Parathyroid adenoma (tissue), 2 donors: Measurements from ENCODE around the gene PPM1H.

Source experiments
- H2AFZ ChIP-seq: fragments of 300-600 bp; sonication (generic); one replicate; pipeline ENCODE4 v1.7.0; 2017; ENCODE audit warnings: antibody characterized with exemption, mild to moderate bottlenecking
- H3K27ac ChIP-seq: fragments of 300-600 bp; sonication (generic); one replicate; pipeline ENCODE4 v1.7.0; 2017
- H3K27me3 ChIP-seq: fragments of 300-600 bp; sonication (generic); one replicate; pipeline ENCODE4 v1.7.0; 2017; ENCODE audit warnings: low read length; ENCODE audit not compliant: control insufficient read depth, insufficient read depth
- H3K36me3 ChIP-seq: fragments of 300-600 bp; sonication (generic); one replicate; pipeline ENCODE4 v1.7.0; 2017; ENCODE audit warnings: low read length; ENCODE audit not compliant: control insufficient read depth, insufficient read depth
- H3K4me1 ChIP-seq: fragments of 300-600 bp; sonication (generic); one replicate; pipeline ENCODE4 v1.7.0; 2017; ENCODE audit warnings: control low read depth
- H3K4me2 ChIP-seq: fragments of 300-600 bp; sonication (generic); one replicate; pipeline ENCODE4 v1.7.0; 2017; ENCODE audit warnings: low read length
- H3K4me3 ChIP-seq: fragments of 300-600 bp; sonication (generic); one replicate; pipeline ENCODE4 v1.7.0; 2017; ENCODE audit warnings: low read depth, low read length
- H3K79me2 ChIP-seq: fragments of 300-600 bp; sonication (generic); one replicate; pipeline ENCODE4 v1.7.0; 2017; ENCODE audit warnings: control low read depth
- H3K9ac ChIP-seq: fragments of 300-600 bp; sonication (generic); one replicate; pipeline ENCODE4 v1.7.0; 2017; ENCODE audit warnings: mild to moderate bottlenecking
- H3K9me3 ChIP-seq: fragments of 300-600 bp; sonication (generic); one replicate; pipeline ENCODE4 v1.7.0; 2017; ENCODE audit warnings: low read length; ENCODE audit not compliant: control insufficient read depth
- CTCF ChIP-seq: fragments of 300-600 bp; sonication (generic); IDR thresholded peaks from one replicate; pipeline ENCODE4 v1.7.0; 2017; ENCODE audit warnings: antibody characterized with exemption, mild to moderate bottlenecking
- donor health status: primary hyperparathyroidism.

PPM1H gene

DNA sequence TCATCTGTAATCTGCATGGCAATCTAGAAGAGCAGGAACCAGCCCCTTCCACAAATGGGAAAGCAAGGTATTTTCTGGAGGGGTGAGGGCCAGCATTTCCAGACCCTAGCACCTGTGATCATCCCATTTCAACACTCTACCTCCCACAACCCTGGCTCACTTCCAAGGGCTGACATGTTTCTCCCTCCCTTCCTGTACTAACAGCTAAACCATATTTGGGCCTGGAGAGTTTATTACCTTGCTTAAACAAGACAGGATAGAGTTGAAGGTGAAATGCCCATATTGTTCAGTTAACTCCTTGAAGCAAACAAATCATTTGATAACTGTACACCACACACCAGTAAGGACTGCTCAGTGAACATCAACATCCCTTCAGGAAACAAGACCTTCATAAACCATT lies 158.4 kb downstream of the PPM1H start:
- Histone ChIP-seq H3K4me2 (no peak overlapping the region), H3K27ac (no peak overlapping the region), H3K4me3 (no peak overlapping the region), H3K9ac (no peak overlapping the region), H3K4me1 (peaks cover 9% of the 10 kb centered on the region), H2AFZ (no peak overlapping the region), H3K79me2 (peaks cover 18% of the 10 kb centered on the region), H3K9me3 (no peaks in the 10 kb centered on the region), H3K36me3 (no peaks in the 10 kb centered on the region), H3K27me3 (no peaks in the 10 kb centered on the region)
- no peak for TF ChIP-seq CTCF

DNA sequence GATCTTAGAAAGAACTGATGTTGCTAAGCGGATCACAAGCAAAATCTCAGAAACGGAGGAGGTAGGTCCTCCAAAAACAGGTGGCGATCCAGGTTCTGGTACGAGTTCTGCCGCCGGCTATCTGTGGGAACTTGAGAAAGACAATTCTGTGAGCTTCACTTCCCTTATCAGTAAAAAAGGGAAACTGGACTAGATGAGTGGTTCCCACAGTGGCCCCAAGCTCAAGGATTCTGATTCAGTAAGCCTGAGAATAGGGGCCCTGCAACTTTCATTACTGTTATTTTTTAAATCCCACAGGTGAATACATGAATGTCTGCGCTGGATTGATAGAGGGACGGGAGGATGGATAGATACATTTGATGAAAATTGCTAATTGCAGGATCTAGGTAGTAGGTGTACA lies 160.2 kb downstream of the PPM1H start:
- H3K4me1 ChIP-seq: peaks cover 9% of the 10 kb centered on the region
- no peaks in the 10 kb centered on the region for H3K27me3 ChIP-seq
- no peaks in the 10 kb centered on the region for H3K36me3 ChIP-seq
- no peak overlapping the region for H3K27ac ChIP-seq
- H3K4me2 ChIP-seq: no peak overlapping the region
- peaks cover 17% of the 10 kb centered on the region for H3K79me2 ChIP-seq
- H3K4me3 ChIP-seq: no peak overlapping the region
- no peak overlapping the region for H2AFZ ChIP-seq
- H3K9ac ChIP-seq: no peak overlapping the region
- TF ChIP-seq CTCF: no peak
- H3K9me3 ChIP-seq: no peaks in the 10 kb centered on the region

- H3K4me1 ChIP-seq: peaks cover 3% of the 10 kb centered on the region
- H3K27me3 ChIP-seq: no peaks in the 10 kb centered on the region
- H3K9ac ChIP-seq: no peak overlapping the region
- no peaks in the 10 kb centered on the region for H3K36me3 ChIP-seq
- H3K9me3 ChIP-seq: no peaks in the 10 kb centered on the region
- H3K27ac ChIP-seq: no peak overlapping the region
- TF ChIP-seq CTCF: no peak
- H2AFZ ChIP-seq: no peak overlapping the region
- no peak overlapping the region for H3K4me3 ChIP-seq
- peaks cover 27% of the 10 kb centered on the region for H3K79me2 ChIP-seq
- H3K4me2 ChIP-seq: no peak overlapping the region
Observed at GRCh38 chr12:62772416-62772955, 162.5 kb downstream of the PPM1H start.

DNA sequence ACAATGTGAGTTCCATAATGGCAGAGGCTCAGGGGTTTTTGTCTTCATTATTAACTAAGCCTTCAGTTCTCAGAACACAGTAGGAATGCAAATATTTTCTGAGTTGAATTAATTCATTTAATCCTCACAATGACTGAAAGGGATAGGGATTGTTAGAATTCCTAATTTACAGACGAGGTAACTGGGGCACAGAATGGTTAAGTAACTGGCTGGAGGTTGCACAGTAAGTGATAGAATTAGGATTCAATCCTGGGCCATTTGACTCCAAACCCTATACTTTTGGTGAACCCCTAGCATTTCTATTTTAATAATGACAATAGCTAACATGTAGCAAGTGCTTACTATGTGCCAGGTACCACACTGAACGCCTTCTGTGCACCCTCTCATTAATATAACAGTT lies 163.1 kb downstream of the PPM1H start:
- H3K4me1 ChIP-seq: no peaks in the 10 kb centered on the region
- H3K36me3 ChIP-seq: no peaks in the 10 kb centered on the region
- no peak overlapping the region for H2AFZ ChIP-seq
- H3K9ac ChIP-seq: no peak overlapping the region
- no peak for TF ChIP-seq CTCF
- no peaks in the 10 kb centered on the region for H3K9me3 ChIP-seq
- H3K4me2 ChIP-seq: no peak overlapping the region
- peaks cover 30% of the 10 kb centered on the region for H3K79me2 ChIP-seq
- H3K4me3 ChIP-seq: no peak overlapping the region
- no peak overlapping the region for H3K27ac ChIP-seq
- H3K27me3 ChIP-seq: no peaks in the 10 kb centered on the region

- no peak overlapping the region for H3K9ac ChIP-seq
- no peaks in the 10 kb centered on the region for H3K9me3 ChIP-seq
- TF ChIP-seq CTCF: no peak
- H3K4me1 ChIP-seq: no peaks in the 10 kb centered on the region
- H3K4me2 ChIP-seq: no peak overlapping the region
- no peaks in the 10 kb centered on the region for H3K27me3 ChIP-seq
- H3K4me3 ChIP-seq: no peak overlapping the region
- H3K27ac ChIP-seq: no peak overlapping the region
- peaks cover 33% of the 10 kb centered on the region for H3K79me2 ChIP-seq
- H2AFZ ChIP-seq: no peak overlapping the region
- H3K36me3 ChIP-seq: no peaks in the 10 kb centered on the region
Observed at GRCh38 chr12:62770381-62770780, 164.6 kb downstream of the PPM1H start.
